IPS DF 6.9 (cell line): ENCODE results near the gene MAP3K5.

Experiments
- DNase-seq: peaks from one replicate; pipeline ENCODE4 v3.0.0-alpha.2; 2013; ENCODE audit warnings: low read depth, low spot score
- H3K27ac ChIP-seq: one replicate; pipeline ENCODE4 v1.5.1; 2013; ENCODE audit warnings: low read length, control low read depth
- H3K27me3 ChIP-seq: 2 replicates; pipeline ENCODE4 v1.6.1; 2013; ENCODE audit warnings: mild to moderate bottlenecking, low read length; ENCODE audit not compliant: control insufficient read depth, insufficient read depth
- H3K36me3 ChIP-seq: 2 replicates; pipeline ENCODE4 v1.6.1; 2013; ENCODE audit warnings: low read length; ENCODE audit not compliant: control insufficient read depth, insufficient read depth
- H3K4me1 ChIP-seq: 2 replicates; pipeline ENCODE4 v1.6.1; 2013; ENCODE audit warnings: low read length; ENCODE audit not compliant: control insufficient read depth, insufficient read depth
- H3K4me3 ChIP-seq: 2 replicates; pipeline ENCODE4 v1.5.1; 2013; ENCODE audit warnings: mild to moderate bottlenecking, low read length
- H3K9me3 ChIP-seq: 2 replicates; pipeline ENCODE4 v1.6.1; 2013; ENCODE audit warnings: low read length, inconsistent platforms; ENCODE audit not compliant: control insufficient read depth, insufficient read depth
- WGBS: extraction: QIAGEN DNeasy Blood & Tissue Kit; methylation state at CpG from one replicate; pipeline ENCODE4 v1.1.7; 2013; ENCODE audit warnings: mixed read lengths, missing lambda C conversion rate; ENCODE audit not compliant: insufficient read length, insufficient coverage; 5-methylcytosine and 5-hydroxymethylcytosine counted together

MAP3K5 gene

GRCh38 chr6:136521911-136522310 is 270.4 kb downstream of the MAP3K5 start:
- Histone ChIP-seq H3K36me3 (no peaks in the 10 kb centered on the region), H3K4me3 (no peak overlapping the region), H3K4me1 (peaks cover 11% of the 10 kb centered on the region), H3K27ac (no peak overlapping the region), H3K9me3 (no peaks in the 10 kb centered on the region), H3K27me3 (no peaks in the 10 kb centered on the region)
- DNase-seq = no peak
- no CpG with 5 or more reads among the region's 4 CpGs for WGBS

DNA sequence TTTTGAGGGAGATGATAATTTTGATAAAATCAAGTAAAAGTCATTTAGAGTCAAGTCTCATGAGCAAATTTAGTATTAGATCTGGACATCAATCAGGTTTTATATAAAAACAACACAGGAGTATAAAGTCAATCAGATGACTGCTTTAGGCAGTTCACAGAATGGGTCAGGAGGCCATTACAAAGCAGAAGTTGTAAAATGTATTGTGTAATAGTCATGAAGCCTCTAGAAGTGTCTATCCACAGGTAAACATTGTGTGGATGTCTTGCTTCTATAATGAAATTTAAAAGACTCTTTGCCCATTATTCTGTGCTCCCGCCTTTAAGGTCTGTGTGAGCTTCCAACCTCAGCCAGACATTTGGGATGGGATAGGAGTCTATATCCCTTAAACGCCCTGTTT is 270.9 kb downstream of the MAP3K5 start:
- no peaks in the 10 kb centered on the region for H3K9me3 ChIP-seq
- no peak overlapping the region for H3K27ac ChIP-seq
- H3K36me3 ChIP-seq = no peaks in the 10 kb centered on the region
- WGBS = no CpG with 5 or more reads among the region's 2 CpGs
- no peak overlapping the region for H3K4me3 ChIP-seq
- no peak for DNase-seq
- H3K4me1 ChIP-seq = peaks cover 8% of the 10 kb centered on the region
- no peaks in the 10 kb centered on the region for H3K27me3 ChIP-seq

- no peak for DNase-seq
- Histone ChIP-seq H3K27me3 (no peaks in the 10 kb centered on the region), H3K36me3 (no peaks in the 10 kb centered on the region), H3K4me1 (peaks cover 5% of the 10 kb centered on the region; the same call in 1 of the 2 replicates), H3K4me3 (no peak overlapping the region), H3K9me3 (no peaks in the 10 kb centered on the region), H3K27ac (no peak overlapping the region)
- WGBS = no CpG with 5 or more reads among the region's 3 CpGs
Observed at GRCh38 chr6:136520517-136520916, 271.8 kb downstream of the MAP3K5 start.

DNA sequence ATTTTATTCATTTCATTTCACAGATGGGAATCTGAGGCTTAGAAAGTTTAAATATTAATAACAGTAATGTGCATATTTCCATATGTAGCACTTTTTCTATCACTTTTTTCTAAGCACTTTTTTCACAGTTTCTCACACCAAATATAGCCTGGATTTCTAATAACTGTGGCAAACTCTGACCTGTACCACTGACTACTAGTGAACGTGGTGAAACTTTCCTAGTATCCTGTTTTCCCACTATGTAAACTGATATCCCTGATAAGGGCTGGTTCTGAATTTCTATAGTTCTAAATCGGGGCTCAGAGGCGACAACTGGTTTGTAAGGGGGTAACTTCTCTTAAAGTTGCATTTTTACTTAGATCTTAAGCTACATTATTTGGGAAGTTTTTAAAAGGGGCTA is 274.7 kb downstream of the MAP3K5 start:
- H3K9me3 ChIP-seq = no peaks in the 10 kb centered on the region
- H3K27me3 ChIP-seq = no peaks in the 10 kb centered on the region
- peaks cover 3% of the 10 kb centered on the region; the same call in 1 of the 2 replicates for H3K4me1 ChIP-seq
- H3K36me3 ChIP-seq = no peaks in the 10 kb centered on the region
- no peak overlapping the region for H3K27ac ChIP-seq
- WGBS = no CpG with 5 or more reads among the region's 3 CpGs
- no peak for DNase-seq
- H3K4me3 ChIP-seq = no peak overlapping the region

- Histone ChIP-seq H3K4me3 (no peak overlapping the region), H3K27ac (no peak overlapping the region)
- DNase-seq = no peak
Observed at GRCh38 chr6:136517002-136517401, 275.3 kb downstream of the MAP3K5 start.

DNA sequence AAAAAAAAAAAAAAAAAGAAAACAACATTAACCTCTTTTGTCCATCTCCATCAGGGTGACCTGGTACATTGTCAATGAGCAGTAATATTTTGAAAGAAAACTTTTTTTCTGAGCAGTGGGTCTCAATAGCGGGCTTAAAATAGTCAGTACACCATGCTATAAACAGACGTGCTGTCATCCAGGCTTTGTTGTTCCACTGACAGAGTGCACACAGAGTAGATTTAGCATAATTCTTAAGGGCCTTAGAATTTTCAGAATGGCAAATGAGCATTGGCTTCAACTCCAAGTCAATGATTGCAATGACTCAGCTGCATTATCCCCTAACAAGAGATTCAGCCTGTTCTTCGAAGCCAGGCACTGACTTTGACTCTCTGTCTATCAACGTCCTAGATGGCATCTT is 277.7 kb downstream of the MAP3K5 start:
- no peak overlapping the region for H3K4me3 ChIP-seq
- no peak overlapping the region for H3K27ac ChIP-seq
- no peaks in the 10 kb centered on the region for H3K4me1 ChIP-seq
- no peak for DNase-seq
- H3K27me3 ChIP-seq = no peaks in the 10 kb centered on the region
- H3K9me3 ChIP-seq = no peaks in the 10 kb centered on the region
- H3K36me3 ChIP-seq = no peaks in the 10 kb centered on the region
- no CpG with 5 or more reads among the region's 4 CpGs for WGBS

More at GRCh38 chr6:136517002-136517401, 275.3 kb downstream of the MAP3K5 start:
- Histone ChIP-seq H3K4me1 (peaks cover 3% of the 10 kb centered on the region; the same call in 1 of the 2 replicates), H3K36me3 (no peaks in the 10 kb centered on the region), H3K27me3 (no peaks in the 10 kb centered on the region), H3K9me3 (no peaks in the 10 kb centered on the region)

DNA sequence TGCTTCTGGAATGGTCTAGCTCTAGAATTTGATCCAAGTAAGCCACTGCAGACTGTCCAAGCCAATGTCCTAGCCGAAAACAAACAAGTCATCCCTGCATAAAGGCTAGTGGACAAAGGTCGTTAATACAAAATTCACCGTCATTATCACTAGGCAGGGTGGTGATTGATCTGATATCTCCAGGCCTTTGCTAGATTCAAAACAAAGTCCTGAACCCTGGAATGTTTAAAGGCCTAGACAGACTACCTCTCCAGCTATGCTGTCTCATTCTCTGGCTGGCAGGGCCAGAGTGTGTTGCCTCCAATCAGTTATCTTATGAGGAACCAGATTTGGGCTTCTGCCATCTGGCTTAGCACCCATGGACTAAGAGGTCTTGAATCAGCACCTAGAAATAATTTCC is 280.4 kb downstream of the MAP3K5 start:
- DNase-seq = no peak
- Histone ChIP-seq H3K4me3 (no peak overlapping the region), H3K27me3 (no peaks in the 10 kb centered on the region), H3K4me1 (no peaks in the 10 kb centered on the region), H3K36me3 (no peaks in the 10 kb centered on the region), H3K27ac (no peak overlapping the region), H3K9me3 (no peaks in the 10 kb centered on the region)
- WGBS = no CpG with 5 or more reads among the region's 3 CpGs

DNA sequence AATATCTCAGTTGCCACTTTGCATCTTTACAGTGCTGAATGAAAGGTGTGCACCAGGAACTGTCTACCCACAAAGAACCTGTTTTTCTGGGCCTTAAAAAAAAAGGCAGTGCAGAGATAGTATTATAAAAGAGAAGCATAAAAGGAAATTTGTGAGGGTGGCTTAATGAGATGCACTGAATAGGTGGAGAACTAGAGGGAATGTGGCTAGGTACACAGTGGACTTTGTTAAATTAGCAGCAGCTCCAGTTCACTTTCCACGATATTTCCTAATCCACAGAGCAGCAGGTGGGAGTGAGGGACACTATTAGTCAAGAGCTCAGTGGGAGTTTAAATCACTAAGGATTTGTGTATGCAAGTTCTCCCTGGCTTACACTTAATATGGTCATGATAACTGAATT is 280.9 kb downstream of the MAP3K5 start:
- Histone ChIP-seq H3K27ac (no peak overlapping the region), H3K27me3 (no peaks in the 10 kb centered on the region), H3K9me3 (no peaks in the 10 kb centered on the region), H3K36me3 (no peaks in the 10 kb centered on the region), H3K4me1 (peaks cover 3% of the 10 kb centered on the region; the same call in 1 of the 2 replicates), H3K4me3 (no peak overlapping the region)
- DNase-seq = no peak
- WGBS = no CpG with 5 or more reads among the region's 1 CpG

- Histone ChIP-seq H3K9me3 (no peaks in the 10 kb centered on the region), H3K36me3 (no peaks in the 10 kb centered on the region), H3K27me3 (no peaks in the 10 kb centered on the region), H3K27ac (no peak overlapping the region), H3K4me3 (no peak overlapping the region), H3K4me1 (peaks cover 3% of the 10 kb centered on the region; the same call in 1 of the 2 replicates)
- no CpG with 5 or more reads among the region's 4 CpGs for WGBS
- no peak for DNase-seq
Observed at GRCh38 chr6:136510782-136511181, 281.5 kb downstream of the MAP3K5 start.

GRCh38 chr6:136510299-136510698 is 282.0 kb downstream of the MAP3K5 start:
- Histone ChIP-seq H3K36me3 (no peaks in the 10 kb centered on the region), H3K9me3 (no peaks in the 10 kb centered on the region), H3K4me1 (peaks cover 3% of the 10 kb centered on the region; the same call in 1 of the 2 replicates), H3K27me3 (no peaks in the 10 kb centered on the region), H3K4me3 (no peak overlapping the region), H3K27ac (no peak overlapping the region)
- WGBS = no CpG with 5 or more reads among the region's 5 CpGs
- no peak for DNase-seq

DNA sequence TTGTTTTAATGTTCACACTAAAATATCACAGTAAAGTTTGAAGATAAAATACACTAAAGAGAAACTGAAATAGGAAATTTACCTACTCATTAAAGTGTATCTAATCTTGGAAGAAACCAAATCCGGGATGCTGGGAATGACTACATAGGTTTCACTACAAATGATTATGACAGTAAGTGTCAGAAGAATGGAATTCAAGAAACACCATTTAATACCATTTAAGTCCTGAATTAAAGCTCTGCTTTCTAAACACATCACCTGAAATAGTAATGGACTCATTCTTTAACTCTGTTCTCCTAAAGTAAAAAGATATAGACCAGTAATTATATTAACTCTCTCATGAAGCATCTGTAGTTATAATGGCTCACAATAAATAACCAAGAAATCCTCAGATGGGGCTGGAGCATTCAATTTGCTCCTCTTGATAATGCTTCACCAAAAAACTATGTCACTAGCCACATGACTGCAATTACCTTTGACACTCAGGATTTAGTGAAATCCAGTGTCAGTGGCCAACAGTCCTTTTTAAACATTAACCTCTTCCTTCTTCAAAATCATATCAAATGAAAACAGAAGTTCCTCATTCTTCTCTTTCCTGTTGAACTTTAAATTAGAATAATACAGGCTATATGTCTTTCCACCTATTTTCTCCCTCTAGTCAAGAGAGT is 283.4 kb downstream of the MAP3K5 start:
- no peaks in the 10 kb centered on the region for H3K9me3 ChIP-seq
- DNase-seq = no peak
- H3K4me1 ChIP-seq = peaks cover 3% of the 10 kb centered on the region; the same call in 1 of the 2 replicates
- no peaks in the 10 kb centered on the region for H3K27me3 ChIP-seq
- no peak overlapping the region for H3K4me3 ChIP-seq
- no CpG with 5 or more reads among the region's 1 CpG for WGBS
- H3K27ac ChIP-seq = no peak overlapping the region
- no peaks in the 10 kb centered on the region for H3K36me3 ChIP-seq
